ENCODE data around the gene NAA15.

NAA15 gene

DNA sequence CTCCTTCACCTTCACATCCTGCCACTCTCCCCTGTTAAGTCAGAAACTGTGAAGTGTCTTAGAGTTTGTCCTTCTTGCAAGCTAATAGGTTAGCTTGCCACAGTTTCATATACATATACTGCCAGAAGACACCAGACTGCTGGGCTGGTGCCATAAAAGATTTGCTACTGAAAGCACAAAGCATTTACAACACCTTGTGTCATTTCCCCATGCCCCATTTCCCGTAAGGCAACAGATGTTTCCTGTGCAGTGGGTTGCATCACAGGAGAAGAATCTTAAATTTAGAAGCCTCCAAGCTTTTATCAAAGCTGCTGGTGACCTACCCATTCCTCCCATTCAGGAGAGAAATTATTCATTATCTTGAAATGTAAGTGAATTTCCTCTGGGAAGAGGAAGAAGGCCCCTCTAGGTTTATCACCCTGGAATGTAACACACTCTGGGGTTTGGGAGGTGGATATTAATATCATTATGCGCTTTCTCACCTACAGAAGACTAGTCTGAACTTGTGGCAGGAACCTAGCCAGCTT is 118.1 kb downstream of the NAA15 start:
- no peak overlapping the region for H3K4me3 ChIP-seq (ENCODE audit: low read depth, low read length)
- TF ChIP-seq ZNF433 (tag by site-specific recombination; IDR thresholded peaks at IDR 0.05; ENCODE audit: low read depth) (no peak), ZFP3 (tag by site-specific recombination; IDR thresholded peaks at IDR 0.05; ENCODE audit: low read depth) (no peak), ZNF48 (tag by site-specific recombination; IDR thresholded peaks at IDR 0.05) (no peak), ZNF223 (tag by site-specific recombination; IDR thresholded peaks at IDR 0.05) (no peak), ZNF280D (tag by site-specific recombination; IDR thresholded peaks at IDR 0.05) (no peak), ZNF391 (tag by site-specific recombination; IDR thresholded peaks at IDR 0.05; ENCODE audit: borderline replicate concordance, low read depth) (no peak), KLF8 (tag by site-specific recombination; IDR thresholded peaks at IDR 0.05) (no peak), MYNN (tag by site-specific recombination; IDR thresholded peaks at IDR 0.05; ENCODE audit: borderline replicate concordance) (no peak), ZNF580 (tag by site-specific recombination; IDR thresholded peaks at IDR 0.05) (no peak), ZNF404 (tag by site-specific recombination; IDR thresholded peaks at IDR 0.05) (no peak), ZNF324 (tag by site-specific recombination; IDR thresholded peaks at IDR 0.05) (no peak), ZNF514 (tag by site-specific recombination; IDR thresholded peaks at IDR 0.05) (no peak), BCL11B (tag by site-specific recombination; IDR thresholded peaks at IDR 0.05; ENCODE audit: low read depth) (no peak), ZNF302 (tag by site-specific recombination; IDR thresholded peaks at IDR 0.05; ENCODE audit: low read depth) (no peak)
- TF ChIP-seq, protein P1, sequence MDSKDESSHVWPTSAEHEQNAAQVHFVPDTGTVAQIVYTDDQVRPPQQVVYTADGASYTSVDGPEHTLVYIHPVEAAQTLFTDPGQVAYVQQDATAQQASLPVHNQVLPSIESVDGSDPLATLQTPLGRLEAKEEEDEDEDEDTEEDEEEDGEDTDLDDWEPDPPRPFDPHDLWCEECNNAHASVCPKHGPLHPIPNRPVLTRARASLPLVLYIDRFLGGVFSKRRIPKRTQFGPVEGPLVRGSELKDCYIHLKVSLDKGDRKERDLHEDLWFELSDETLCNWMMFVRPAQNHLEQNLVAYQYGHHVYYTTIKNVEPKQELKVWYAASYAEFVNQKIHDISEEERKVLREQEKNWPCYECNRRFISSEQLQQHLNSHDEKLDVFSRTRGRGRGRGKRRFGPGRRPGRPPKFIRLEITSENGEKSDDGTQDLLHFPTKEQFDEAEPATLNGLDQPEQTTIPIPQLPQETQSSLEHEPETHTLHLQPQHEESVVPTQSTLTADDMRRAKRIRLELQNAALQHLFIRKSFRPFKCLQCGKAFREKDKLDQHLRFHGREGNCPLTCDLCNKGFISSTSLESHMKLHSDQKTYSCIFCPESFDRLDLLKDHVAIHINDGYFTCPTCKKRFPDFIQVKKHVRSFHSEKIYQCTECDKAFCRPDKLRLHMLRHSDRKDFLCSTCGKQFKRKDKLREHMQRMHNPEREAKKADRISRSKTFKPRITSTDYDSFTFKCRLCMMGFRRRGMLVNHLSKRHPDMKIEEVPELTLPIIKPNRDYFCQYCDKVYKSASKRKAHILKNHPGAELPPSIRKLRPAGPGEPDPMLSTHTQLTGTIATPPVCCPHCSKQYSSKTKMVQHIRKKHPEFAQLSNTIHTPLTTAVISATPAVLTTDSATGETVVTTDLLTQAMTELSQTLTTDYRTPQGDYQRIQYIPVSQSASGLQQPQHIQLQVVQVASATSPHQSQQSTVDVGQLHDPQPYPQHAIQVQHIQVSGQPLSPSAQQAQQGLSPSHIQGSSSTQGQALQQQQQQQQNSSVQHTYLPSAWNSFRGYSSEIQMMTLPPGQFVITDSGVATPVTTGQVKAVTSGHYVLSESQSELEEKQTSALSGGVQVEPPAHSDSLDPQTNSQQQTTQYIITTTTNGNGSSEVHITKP (tag by site-specific recombination; IDR thresholded peaks at IDR 0.05), result no peak
- TF ChIP-seq, protein P2, sequence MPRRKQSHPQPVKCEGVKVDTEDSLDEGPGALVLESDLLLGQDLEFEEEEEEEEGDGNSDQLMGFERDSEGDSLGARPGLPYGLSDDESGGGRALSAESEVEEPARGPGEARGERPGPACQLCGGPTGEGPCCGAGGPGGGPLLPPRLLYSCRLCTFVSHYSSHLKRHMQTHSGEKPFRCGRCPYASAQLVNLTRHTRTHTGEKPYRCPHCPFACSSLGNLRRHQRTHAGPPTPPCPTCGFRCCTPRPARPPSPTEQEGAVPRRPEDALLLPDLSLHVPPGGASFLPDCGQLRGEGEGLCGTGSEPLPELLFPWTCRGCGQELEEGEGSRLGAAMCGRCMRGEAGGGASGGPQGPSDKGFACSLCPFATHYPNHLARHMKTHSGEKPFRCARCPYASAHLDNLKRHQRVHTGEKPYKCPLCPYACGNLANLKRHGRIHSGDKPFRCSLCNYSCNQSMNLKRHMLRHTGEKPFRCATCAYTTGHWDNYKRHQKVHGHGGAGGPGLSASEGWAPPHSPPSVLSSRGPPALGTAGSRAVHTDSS (tag by site-specific recombination; IDR thresholded peaks at IDR 0.05), result no peak
- POLR2A ChIA-PET, result no interaction called here

DNA sequence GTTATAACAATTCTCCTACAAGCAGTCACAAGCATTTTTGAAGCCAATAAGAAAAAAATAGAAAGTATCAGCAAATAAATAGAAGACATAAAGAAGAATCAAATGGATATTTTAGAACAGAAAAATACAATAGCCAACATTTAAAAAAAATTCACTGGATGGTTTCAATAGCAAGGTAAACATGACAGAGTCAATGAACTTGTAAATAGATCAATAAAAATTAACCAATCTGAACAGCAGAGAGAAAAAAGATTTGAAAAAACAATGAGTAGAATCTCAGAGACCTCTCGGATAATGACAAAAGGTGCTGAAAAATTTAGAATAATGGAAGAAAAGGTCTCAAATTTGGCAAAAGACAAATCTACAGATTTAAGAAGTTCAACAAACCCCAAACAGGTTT is 119.3 kb downstream of the NAA15 start:
- ChIA-PET CTCF (interaction anchor here (0.6 to 0.7 kb wide), 2 partner anchors 56 to 119 kb away, joined by 3 to 4 read pairs; no protein-coding TSS in a partner anchor), POLR2A (no interaction called here)
- H3K4me3 ChIP-seq (ENCODE audit: low read depth, low read length), result no peak overlapping the region
- no peaks in the 10 kb centered on the region for H3K4me1 ChIP-seq (ENCODE audit: control insufficient read depth, insufficient read depth, low read length)
- peaks cover 0 to 2% of the 10 kb centered on the region in 2 experiments; a peak in 1 of 3 replicates for H3K36me3 ChIP-seq (ENCODE audit: control insufficient read depth in 2 of 2, insufficient read depth in 1 of 2, low read length in 2 of 2)
- H3K9me3 ChIP-seq (ENCODE audit: control insufficient read depth, insufficient read depth, low read depth, low read length), result no peaks in the 10 kb centered on the region
- H3K27ac ChIP-seq (ENCODE audit: extremely low read depth, low read depth, low read length), result no peak overlapping the region
- TF ChIP-seq ZNF76 (tag by site-specific recombination; IDR thresholded peaks at IDR 0.05; ENCODE audit: borderline replicate concordance, low read depth) (no peak), ATF2 (tag by site-specific recombination; IDR thresholded peaks at IDR 0.05; ENCODE audit: low read depth) (no peak), ZNF549 (tag by site-specific recombination; IDR thresholded peaks at IDR 0.05) (no peak), PRDM4 (tag by site-specific recombination; IDR thresholded peaks at IDR 0.05) (no peak)
- TF ChIP-seq, protein P3, sequence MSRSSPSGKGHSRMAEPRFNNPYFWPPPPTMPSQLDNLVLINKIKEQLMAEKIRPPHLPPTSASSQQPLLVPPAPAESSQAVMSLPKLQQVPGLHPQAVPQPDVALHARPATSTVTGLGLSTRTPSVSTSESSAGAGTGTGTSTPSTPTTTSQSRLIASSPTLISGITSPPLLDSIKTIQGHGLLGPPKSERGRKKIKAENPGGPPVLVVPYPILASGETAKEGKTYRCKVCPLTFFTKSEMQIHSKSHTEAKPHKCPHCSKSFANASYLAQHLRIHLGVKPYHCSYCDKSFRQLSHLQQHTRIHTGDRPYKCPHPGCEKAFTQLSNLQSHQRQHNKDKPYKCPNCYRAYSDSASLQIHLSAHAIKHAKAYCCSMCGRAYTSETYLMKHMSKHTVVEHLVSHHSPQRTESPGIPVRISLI (tag by site-specific recombination; IDR thresholded peaks at IDR 0.05), result no peak

More for the DNA sequence above, 118.1 kb downstream of the NAA15 start:
- CTCF ChIA-PET, result no interaction called here
- Histone ChIP-seq H3K9me3 (ENCODE audit: control insufficient read depth, insufficient read depth, low read depth, low read length) (no peaks in the 10 kb centered on the region), H3K36me3 (ENCODE audit: control insufficient read depth in 2 of 2, insufficient read depth in 1 of 2, low read length in 2 of 2) (peaks cover 0 to 2% of the 10 kb centered on the region in 2 experiments; a peak in 1 of 3 replicates), H3K4me1 (ENCODE audit: control insufficient read depth, insufficient read depth, low read length) (no peaks in the 10 kb centered on the region), H3K27ac (ENCODE audit: extremely low read depth, low read depth, low read length) (no peak overlapping the region)
